ACC112 (cell line): ENCODE data around the gene TMC4.
A peak's percentile ranks its signal among the peaks of the same experiment; 100 is the strongest.

Experiments used
- H2AFZ ChIP-seq: fragments of 200-600 bp; sonication (generic); one replicate; pipeline ENCODE4 v1.6.0; 2017; ENCODE audit warnings: antibody characterized with exemption, low read length; ENCODE audit not compliant: unreplicated experiment
- H3K27ac ChIP-seq: fragments of 200-600 bp; sonication (generic); 2 replicates; pipeline ENCODE4 v1.5.1; 2014; ENCODE audit warnings: low read depth, mild to moderate bottlenecking, antibody characterized with exemption, low read length, moderate library complexity
- H3K27me3 ChIP-seq: fragments of 200-600 bp; sonication (generic); 2 replicates; pipeline ENCODE4 v1.6.1; 2014; ENCODE audit warnings: mild to moderate bottlenecking, antibody characterized with exemption, low read length, moderate library complexity, mixed read lengths; ENCODE audit not compliant: insufficient read depth
- H3K36me3 ChIP-seq: fragments of 200-600 bp; sonication (generic); 2 replicates; pipeline ENCODE4 v1.6.1; 2016; ENCODE audit warnings: mild to moderate bottlenecking, antibody characterized with exemption, low read length, moderate library complexity, mixed read lengths; ENCODE audit not compliant: insufficient read depth
- H3K4me1 ChIP-seq: fragments of 200-600 bp; sonication (generic); one replicate; pipeline ENCODE4 v1.6.1; 2016; ENCODE audit warnings: low read length, mixed read lengths; ENCODE audit not compliant: insufficient read depth, unreplicated experiment, control insufficient read depth
- H3K4me3 ChIP-seq: fragments of 200-600 bp; sonication (generic); 2 replicates; pipeline ENCODE4 v1.5.1; 2014; ENCODE audit warnings: mild to moderate bottlenecking, low read depth, low read length
- H3K79me2 ChIP-seq: fragments of 200-600 bp; sonication (generic); one replicate; pipeline ENCODE4 v1.6.0; 2016; ENCODE audit warnings: low read length; ENCODE audit not compliant: control insufficient read depth, unreplicated experiment, insufficient read depth

TMC4 gene

DNA sequence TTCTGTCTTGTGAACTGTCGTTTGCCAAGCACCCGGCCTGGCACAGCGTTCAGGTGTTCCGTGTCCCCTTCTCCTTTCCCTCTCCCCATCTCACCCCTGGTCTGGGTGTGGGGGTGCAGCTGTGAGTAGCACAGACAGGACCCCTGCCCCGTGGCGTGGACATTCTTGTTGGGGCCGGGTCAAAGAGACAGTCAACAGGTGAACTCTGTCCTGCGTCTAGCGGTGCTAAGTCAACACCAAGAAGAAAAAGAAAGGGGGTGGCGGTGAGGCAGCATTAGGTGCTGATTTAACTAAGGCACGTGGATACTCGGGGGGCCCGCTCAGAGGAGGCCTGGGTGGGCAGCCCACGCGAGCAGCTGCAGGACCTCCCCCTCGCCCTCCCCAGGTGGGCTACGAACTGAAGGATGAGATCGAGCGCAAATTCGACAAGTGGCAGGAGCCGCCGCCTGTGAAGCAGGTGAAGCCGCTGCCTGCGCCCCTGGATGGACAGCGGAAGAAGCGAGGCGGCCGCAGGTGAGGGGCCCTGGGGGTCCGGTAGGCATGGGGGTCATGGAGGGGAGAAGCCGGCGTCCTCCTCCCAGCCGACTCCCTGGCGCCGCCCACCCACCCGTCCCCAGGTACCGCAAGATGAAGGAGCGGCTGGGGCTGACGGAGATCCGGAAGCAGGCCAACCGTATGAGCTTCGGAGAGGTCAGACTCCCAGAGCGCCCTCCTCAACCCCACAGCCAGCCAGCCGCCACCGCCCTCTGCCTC, 45.1 kb downstream of the TMC4 start:
- no peaks in the 10 kb centered on the region for H3K4me1 ChIP-seq
- H3K36me3 ChIP-seq: no peaks in the 10 kb centered on the region
- no peaks in the 10 kb centered on the region for H3K79me2 ChIP-seq
- no peaks in the 10 kb centered on the region for H3K27me3 ChIP-seq
- H3K27ac ChIP-seq: no peak overlapping the region
- H2AFZ ChIP-seq: no peak overlapping the region
- H3K4me3 ChIP-seq: no peak overlapping the region

DNA sequence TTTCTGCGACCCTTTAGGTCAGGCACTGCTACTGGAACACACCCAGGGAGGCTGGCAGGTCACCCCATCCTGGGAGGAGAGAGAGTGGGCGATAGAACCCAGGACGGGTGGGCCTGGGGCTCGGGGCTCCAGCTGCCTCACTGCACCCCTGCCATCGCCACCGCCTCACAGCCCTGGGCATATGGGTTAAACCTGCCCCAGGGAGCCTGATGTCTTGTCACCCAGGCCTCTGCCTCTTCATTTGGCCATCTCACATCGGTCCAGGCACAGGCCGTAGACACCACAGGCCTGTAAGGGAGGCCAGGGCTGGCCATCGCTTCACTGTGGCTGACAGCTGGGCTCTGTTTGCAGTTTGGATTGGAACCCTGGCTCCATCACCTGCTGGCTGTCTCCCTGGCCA, 47.2 kb downstream of the TMC4 start:
- Histone ChIP-seq H3K27ac (no peak overlapping the region), H2AFZ (no peak overlapping the region), H3K27me3 (no peaks in the 10 kb centered on the region), H3K36me3 (no peaks in the 10 kb centered on the region), H3K79me2 (no peaks in the 10 kb centered on the region), H3K4me1 (no peaks in the 10 kb centered on the region), H3K4me3 (no peak overlapping the region)

DNA sequence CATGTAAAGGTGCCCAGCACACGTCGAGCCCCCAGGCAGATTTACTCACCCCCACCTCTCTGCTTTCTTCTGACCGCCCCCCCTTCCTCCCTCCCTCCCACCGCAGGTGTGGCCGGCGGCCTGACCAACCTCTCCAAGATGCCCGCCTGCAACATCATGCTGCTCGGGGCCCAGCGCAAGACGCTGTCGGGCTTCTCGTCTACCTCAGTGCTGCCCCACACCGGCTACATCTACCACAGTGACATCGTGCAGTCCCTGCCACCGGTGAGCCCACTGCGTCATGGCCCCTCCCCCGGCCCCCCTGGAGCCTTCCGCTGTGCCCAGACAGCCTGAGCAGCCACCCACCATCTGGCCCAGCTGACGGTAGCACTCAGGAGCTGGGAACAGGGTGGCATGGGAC, 48.6 kb downstream of the TMC4 start:
- no peaks in the 10 kb centered on the region for H3K36me3 ChIP-seq

DNA sequence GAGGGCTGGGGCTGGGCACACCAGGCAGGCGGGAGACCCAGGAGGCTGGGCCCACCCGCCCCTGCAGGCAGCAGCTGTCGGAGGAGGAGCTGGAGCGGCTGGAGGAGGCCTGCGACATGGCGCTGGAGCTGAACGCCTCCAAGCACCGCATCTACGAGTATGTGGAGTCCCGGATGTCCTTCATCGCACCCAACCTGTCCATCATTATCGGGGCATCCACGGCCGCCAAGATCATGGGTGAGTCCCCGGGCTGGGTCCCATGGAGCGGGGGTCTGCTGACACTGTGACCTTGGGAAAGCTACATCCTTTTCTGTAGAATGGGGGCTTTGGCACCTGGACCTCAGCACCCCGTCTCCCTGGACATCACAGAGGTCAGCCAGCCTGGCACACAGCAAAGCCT, 49.3 kb downstream of the TMC4 start:
- H2AFZ ChIP-seq: no peak overlapping the region
- no peak overlapping the region for H3K27ac ChIP-seq
- no peaks in the 10 kb centered on the region for H3K79me2 ChIP-seq
- no peak overlapping the region for H3K4me3 ChIP-seq
- no peaks in the 10 kb centered on the region for H3K27me3 ChIP-seq
- no peaks in the 10 kb centered on the region for H3K36me3 ChIP-seq
- H3K4me1 ChIP-seq: no peaks in the 10 kb centered on the region

More for the DNA sequence above, 48.6 kb downstream of the TMC4 start:
- Histone ChIP-seq H3K27me3 (no peaks in the 10 kb centered on the region), H2AFZ (no peak overlapping the region), H3K4me3 (no peak overlapping the region), H3K4me1 (no peaks in the 10 kb centered on the region), H3K27ac (no peak overlapping the region), H3K79me2 (no peaks in the 10 kb centered on the region)

DNA sequence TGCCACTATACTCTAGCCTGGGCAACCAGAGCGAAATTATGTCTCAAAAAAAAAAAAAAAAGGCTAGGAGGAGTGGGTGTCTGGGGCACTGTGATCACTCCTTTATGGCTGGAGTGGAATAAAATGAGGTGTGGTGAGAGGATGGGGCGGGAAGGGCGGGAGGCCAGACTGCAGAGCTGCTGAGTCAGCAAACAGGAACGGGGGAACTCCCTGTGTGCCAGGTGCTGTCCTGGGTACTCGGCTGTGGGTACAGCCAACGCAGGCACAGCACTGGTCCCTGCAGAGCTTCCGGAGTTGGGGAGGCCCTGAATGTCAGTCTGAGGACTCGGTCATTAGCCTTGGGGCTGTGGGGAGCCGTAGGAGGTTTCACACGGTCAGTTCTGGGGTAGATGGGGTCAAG, 51.7 kb downstream of the TMC4 start:
- H3K79me2 ChIP-seq: peaks cover 10% of the 10 kb centered on the region
- H2AFZ ChIP-seq: no peak overlapping the region
- no peak overlapping the region for H3K4me3 ChIP-seq
- no peak overlapping the region for H3K27ac ChIP-seq
- H3K4me1 ChIP-seq: no peaks in the 10 kb centered on the region
- H3K36me3 ChIP-seq: no peaks in the 10 kb centered on the region
- no peaks in the 10 kb centered on the region for H3K27me3 ChIP-seq

DNA sequence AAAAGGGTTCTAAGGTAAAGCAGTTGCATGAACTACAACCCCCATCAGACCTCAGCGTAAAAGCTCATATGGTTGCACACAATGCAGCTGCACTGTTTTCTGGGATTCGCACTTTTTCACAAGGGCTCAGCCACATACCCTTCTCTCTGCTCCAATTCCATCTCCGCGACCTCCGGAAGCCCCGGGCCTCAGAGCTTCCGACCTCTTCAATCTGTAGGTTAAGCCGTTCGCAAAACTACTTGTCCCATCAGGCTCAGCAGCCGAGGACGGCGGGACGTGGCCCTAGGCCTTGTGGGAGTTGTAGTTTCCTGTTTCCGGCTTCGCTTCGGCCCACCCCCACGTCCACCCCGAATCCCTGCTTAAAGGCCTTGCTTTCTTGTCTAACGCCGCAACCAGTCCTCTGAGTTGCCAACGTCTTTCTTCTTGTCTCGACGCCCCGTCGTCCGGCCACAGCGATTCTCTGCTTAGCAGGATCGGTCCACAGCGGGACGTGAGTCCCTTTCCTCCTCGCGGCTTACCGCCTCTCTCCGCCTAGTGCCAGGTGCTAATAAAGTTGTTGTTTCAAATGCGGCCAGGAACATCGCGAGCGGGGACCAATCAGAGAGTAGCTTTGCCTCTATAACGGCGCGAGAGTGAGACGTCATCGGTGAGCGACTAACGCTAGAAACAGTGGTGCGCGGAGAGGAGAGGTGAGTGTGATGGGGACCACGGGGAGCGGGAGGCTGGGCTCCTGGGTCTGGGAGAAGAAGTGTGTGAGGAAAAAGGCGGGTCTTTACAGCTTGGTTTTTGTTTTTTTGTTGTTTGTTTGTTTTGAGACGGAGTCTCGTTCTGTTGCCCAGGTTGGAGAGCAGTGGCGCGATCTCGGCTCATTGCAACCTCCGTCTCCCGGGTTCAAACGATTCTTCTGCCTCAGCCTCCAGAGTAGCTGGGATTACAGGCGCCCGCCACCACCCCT, 57.6 kb downstream of the TMC4 start, which contains the start of the genes PRPF31 and TFPT:
Gene PRPF31 (plus strand): TSS at position 646 of the 955 bp plus-strand sequence. CDS start 2,525 bp downstream, outside the sequence.
Gene TFPT (minus strand): TSS at position 549 of the 955 bp plus-strand sequence. CDS start 388 bp downstream, at position 161.
- Histone ChIP-seq H3K4me3 (peak within 1 kb of the TSS; percentile 90), H2AFZ (peak within 1 kb of the TSS; percentile 82), H3K79me2 (peaks cover 15% of the 10 kb centered on the region), H3K36me3 (no peaks in the 10 kb centered on the region), H3K27me3 (no peaks in the 10 kb centered on the region), H3K27ac (peak within 1 kb of the TSS; percentile 75), H3K4me1 (no peaks in the 10 kb centered on the region)

DNA sequence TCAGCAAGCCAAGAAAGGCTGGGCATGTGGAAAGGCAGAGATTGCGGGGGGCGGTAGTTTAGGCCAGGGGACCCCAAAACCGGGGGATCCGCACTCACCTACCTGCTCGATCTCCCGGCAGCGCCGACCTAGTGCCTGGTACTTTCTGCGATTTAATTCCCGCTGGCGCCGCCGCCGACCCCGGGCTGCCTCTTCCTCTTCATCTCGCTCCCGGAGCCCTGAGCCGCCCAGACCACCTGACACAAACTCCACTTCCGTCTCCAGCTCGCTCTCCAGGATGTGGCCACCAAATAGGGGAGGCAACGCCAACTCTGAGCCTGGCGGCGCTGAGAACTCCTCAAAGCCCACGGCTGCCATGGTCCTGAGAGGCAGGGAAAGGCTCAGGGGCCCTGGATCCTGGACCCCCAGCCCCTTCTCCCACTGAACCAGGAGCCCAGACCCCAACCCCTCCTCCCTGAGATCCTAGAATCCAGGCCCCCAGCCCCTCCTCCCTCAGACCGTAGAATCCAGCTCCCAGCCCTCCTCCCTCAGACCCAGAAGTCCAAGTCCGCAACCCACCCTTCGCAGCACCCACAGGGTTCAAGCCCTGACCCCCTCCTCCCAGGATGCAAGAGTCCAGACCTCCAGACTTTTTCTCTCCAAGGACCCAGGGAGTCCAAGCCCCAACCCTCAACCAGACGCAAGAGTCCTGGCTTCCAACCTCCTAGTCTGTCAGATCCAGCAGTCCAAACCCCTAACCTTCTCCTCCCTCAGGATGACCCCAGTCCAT, 58.4 kb downstream of the TMC4 start:
- Histone ChIP-seq H3K4me3 (peak overlapping the region; percentile 90), H3K27me3 (no peaks in the 10 kb centered on the region), H3K79me2 (peaks cover 15% of the 10 kb centered on the region), H3K27ac (no peak overlapping the region), H3K36me3 (no peaks in the 10 kb centered on the region), H3K4me1 (no peaks in the 10 kb centered on the region), H2AFZ (peak overlapping the region; percentile 60)
